Measurements from ENCODE around the gene RABAC1.
"Not testable (repeated sequence)": the region's sequence is repeated elsewhere in the genome, so short reads cannot be mapped to it uniquely, and the experiment has no call there.

Gene RABAC1

GRCh38 chr19:41918095-41918494, 41.0 kb downstream of the RABAC1 start:
- DNase-seq (ENCODE audit: low read depth): no peak
- H3K4me3 ChIP-seq (ENCODE audit: low read depth, low read length): no peak overlapping the region
- TF ChIP-seq, protein P1, sequence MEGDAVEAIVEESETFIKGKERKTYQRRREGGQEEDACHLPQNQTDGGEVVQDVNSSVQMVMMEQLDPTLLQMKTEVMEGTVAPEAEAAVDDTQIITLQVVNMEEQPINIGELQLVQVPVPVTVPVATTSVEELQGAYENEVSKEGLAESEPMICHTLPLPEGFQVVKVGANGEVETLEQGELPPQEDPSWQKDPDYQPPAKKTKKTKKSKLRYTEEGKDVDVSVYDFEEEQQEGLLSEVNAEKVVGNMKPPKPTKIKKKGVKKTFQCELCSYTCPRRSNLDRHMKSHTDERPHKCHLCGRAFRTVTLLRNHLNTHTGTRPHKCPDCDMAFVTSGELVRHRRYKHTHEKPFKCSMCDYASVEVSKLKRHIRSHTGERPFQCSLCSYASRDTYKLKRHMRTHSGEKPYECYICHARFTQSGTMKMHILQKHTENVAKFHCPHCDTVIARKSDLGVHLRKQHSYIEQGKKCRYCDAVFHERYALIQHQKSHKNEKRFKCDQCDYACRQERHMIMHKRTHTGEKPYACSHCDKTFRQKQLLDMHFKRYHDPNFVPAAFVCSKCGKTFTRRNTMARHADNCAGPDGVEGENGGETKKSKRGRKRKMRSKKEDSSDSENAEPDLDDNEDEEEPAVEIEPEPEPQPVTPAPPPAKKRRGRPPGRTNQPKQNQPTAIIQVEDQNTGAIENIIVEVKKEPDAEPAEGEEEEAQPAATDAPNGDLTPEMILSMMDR (conservative IDR thresholded peaks at IDR 0.05; ENCODE audit: low read depth, low read length): no peak

DNA sequence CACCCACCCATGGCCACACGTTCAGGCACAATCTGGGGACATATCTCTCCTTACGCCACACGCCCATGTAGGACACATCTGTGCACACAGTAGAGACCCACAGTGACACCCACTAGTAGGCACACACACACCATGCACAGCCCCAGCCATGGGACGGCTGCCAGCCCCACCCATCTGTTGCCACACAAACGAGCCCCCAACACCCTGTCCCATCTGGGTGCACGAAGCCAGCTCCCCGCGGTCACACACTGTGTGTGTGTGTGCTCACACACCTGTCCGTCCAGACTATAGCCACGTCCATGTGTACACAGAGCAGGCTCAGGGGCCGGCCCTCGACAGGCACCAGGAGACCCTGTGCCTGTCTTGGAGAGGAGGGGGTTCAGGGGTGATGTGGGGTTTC, 41.4 kb downstream of the RABAC1 start:
- TF ChIP-seq, protein P1 (conservative IDR thresholded peaks at IDR 0.05; ENCODE audit: low read depth, low read length): no peak
- H3K4me3 ChIP-seq (ENCODE audit: low read depth, low read length): no peak overlapping the region
- no peak for DNase-seq (ENCODE audit: low read depth)

- H3K4me3 ChIP-seq (ENCODE audit: low read depth, low read length): no peak overlapping the region
- TF ChIP-seq, protein P1 (conservative IDR thresholded peaks at IDR 0.05; ENCODE audit: low read depth, low read length): no peak
- no peak for DNase-seq (ENCODE audit: low read depth)
These were observed 43.2 kb downstream of the RABAC1 start for GRCh38 chr19:41915776-41916414.

- H3K4me3 ChIP-seq (ENCODE audit: low read depth, low read length): no peak overlapping the region
- TF ChIP-seq, protein P1 (conservative IDR thresholded peaks at IDR 0.05; ENCODE audit: low read depth, low read length): no peak
- DNase-seq (ENCODE audit: low read depth): no peak
These were observed 43.9 kb downstream of the RABAC1 start for GRCh38 chr19:41915021-41915775.

DNA sequence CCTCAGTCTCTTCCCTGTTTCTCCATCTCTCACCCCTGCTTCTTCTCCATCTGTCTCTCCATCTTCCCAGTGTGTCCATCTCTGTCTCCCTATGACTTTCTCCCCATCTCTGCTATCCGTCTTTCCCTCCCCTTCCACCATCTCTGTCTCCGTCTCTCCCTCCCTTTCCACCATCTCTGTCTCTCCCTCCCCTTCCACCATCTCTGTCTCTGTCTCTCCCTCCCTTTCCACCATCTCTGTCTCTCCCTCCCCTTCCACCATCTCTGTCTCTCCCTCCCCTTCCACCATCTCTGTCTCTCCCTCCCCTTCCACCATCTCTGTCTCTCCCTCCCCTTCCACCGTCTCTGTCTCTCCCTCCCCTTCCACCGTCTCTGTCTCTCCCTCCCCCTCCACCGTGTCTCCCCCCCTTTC, 44.7 kb downstream of the RABAC1 start:
- DNase-seq (ENCODE audit: low read depth); H3K4me3 ChIP-seq (ENCODE audit: low read depth, low read length): not testable (repeated sequence)

- DNase-seq (ENCODE audit: low read depth): no peak
- TF ChIP-seq, protein P1 (conservative IDR thresholded peaks at IDR 0.05; ENCODE audit: low read depth, low read length): no peak
These were observed 45.3 kb downstream of the RABAC1 start for GRCh38 chr19:41913538-41914423.

DNA sequence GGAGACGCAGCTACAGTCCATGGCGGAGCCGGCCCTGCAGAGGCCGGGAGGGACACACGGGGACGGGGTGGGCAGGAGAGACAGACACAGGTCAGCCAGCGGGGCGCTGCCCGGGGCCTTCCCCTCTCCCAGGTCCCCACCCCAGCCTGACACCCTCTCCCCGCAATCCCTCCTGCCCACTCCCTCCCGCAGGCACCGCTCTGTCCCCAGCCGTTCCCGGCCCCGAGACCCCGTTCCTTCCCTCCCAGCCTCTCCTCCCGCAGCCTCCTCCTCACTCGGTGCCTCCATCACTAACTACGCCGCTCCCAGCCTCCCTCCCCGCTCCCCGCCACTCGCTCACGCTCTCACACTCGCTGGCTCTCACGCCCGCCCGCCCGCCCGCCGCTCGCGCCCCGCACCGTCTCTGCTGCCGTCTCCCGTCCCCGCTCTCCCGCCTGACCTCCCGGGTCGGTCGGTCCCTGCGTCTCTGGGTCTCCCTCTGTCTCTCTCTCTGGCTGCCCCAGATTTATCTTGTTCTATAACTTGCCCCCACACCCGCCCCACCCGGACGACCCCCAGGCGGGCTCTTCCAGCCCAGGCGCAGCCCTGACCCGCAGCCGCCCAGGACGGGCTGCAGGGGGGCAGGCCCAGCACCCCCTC, 46.1 kb downstream of the RABAC1 start:
- TF ChIP-seq, protein P1 (conservative IDR thresholded peaks at IDR 0.05; ENCODE audit: low read depth, low read length): no peak
- DNase-seq (ENCODE audit: low read depth): no peak
- H3K4me3 ChIP-seq (ENCODE audit: low read depth, low read length): no peak overlapping the region

More at GRCh38 chr19:41913538-41914423, 45.3 kb downstream of the RABAC1 start:
- H3K4me3 ChIP-seq (ENCODE audit: low read depth, low read length): no peak overlapping the region
